OCI-LY1 (cell line): Measurements from ENCODE around the gene CCL4.
"Not testable (repeated sequence)": the region's sequence is repeated elsewhere in the genome, so short reads cannot be mapped to it uniquely, and the experiment has no call there.

ENCODE experiments used
- H2AFZ ChIP-seq: fragments of 200-600 bp; sonication (generic), shearing (Covaris generic); 2 replicates; pipeline ENCODE4 v1.6.0; 2014; ENCODE audit warnings: antibody characterized with exemption, mild to moderate bottlenecking, low read length
- H3F3A ChIP-seq: fragments of 200-600 bp; sonication (generic), shearing (Covaris generic); 2 replicates; pipeline ENCODE4 v1.6.0; 2014; ENCODE audit warnings: mild to moderate bottlenecking, antibody characterized with exemption, low read length, moderate library complexity; ENCODE audit not compliant: insufficient read depth
- H3K27ac ChIP-seq: fragments of 200-600 bp; sonication (generic); 2 replicates; pipeline ENCODE4 v1.5.1; 2014; ENCODE audit warnings: low read length, mixed run types, mild to moderate bottlenecking, low read depth; ENCODE audit not compliant: poor library complexity, severe bottlenecking
- H3K27me3 ChIP-seq: fragments of 200-600 bp; sonication (generic); 2 replicates; pipeline ENCODE4 v1.6.0; 2014; ENCODE audit warnings: antibody characterized with exemption, mild to moderate bottlenecking, low read length, moderate library complexity; ENCODE audit not compliant: insufficient read depth
- H3K36me3 ChIP-seq: fragments of 200-600 bp; sonication (generic); 2 replicates; pipeline ENCODE4 v1.6.1; 2014; ENCODE audit warnings: mild to moderate bottlenecking, antibody characterized with exemption, low read length, moderate library complexity, mixed read lengths; ENCODE audit not compliant: insufficient read depth
- H3K4me1 ChIP-seq: fragments of 200-600 bp; sonication (generic); 2 replicates; pipeline ENCODE4 v1.5.1; 2014; ENCODE audit warnings: mild to moderate bottlenecking, low read length, moderate library complexity; ENCODE audit not compliant: insufficient read depth, severe bottlenecking
- H3K4me2 ChIP-seq: fragments of 200-600 bp; sonication (generic), shearing (Covaris generic); 2 replicates; pipeline ENCODE4 v1.6.1; 2014; ENCODE audit warnings: low read length
- H3K4me3 ChIP-seq: fragments of 200-600 bp; sonication (generic); 2 replicates; pipeline ENCODE4 v1.5.1; 2014; ENCODE audit warnings: low read length, low read depth, mild to moderate bottlenecking, mixed read lengths; ENCODE audit not compliant: poor library complexity, severe bottlenecking
- H3K79me2 ChIP-seq: fragments of 200-600 bp; shearing (Covaris generic); 2 replicates; pipeline ENCODE4 v1.6.1; 2016; ENCODE audit warnings: mixed run types, low read length, mixed read lengths; ENCODE audit not compliant: insufficient read depth
- H3K9ac ChIP-seq: fragments of 200-600 bp; sonication (generic), shearing (Covaris generic); 2 replicates; pipeline ENCODE4 v1.6.1; 2014; ENCODE audit warnings: mild to moderate bottlenecking, low read length, mixed read lengths
- H3K9me2 ChIP-seq: fragments of 200-600 bp; sonication (generic), shearing (Covaris generic); 2 replicates; pipeline ENCODE4 v1.6.1; 2014; ENCODE audit warnings: low read depth, mild to moderate bottlenecking, low read length, mixed read lengths
- H3K9me3 ChIP-seq: fragments of 200-600 bp; shearing (Covaris generic); 2 replicates; pipeline ENCODE4 v1.6.1; 2014; ENCODE audit warnings: low read length, mixed read lengths
- H4K20me1 ChIP-seq: fragments of 200-600 bp; sonication (generic), shearing (Covaris generic); 2 replicates; pipeline ENCODE4 v1.6.0; 2016; ENCODE audit warnings: mild to moderate bottlenecking, low read length; ENCODE audit not compliant: insufficient read depth
- EZH2 ChIP-seq: fragments of 200-600 bp; sonication (generic), shearing (Covaris generic); IDR thresholded peaks from 2 replicates; pipeline ENCODE4 v1.8.0; 2017; ENCODE audit warnings: borderline replicate concordance, mixed run types, mild to moderate bottlenecking, antibody characterized with exemption, low read length, moderate library complexity, mixed read lengths
- TF ChIP-seq, protein P1 (sequence below): fragments of 200-600 bp; sonication (generic), shearing (Covaris generic); IDR thresholded peaks from 2 replicates; pipeline ENCODE4 v1.5.1; 2017; ENCODE audit warnings: mild to moderate bottlenecking, antibody characterized with exemption, low read length, moderate library complexity, mixed read lengths

CCL4 gene

DNA sequence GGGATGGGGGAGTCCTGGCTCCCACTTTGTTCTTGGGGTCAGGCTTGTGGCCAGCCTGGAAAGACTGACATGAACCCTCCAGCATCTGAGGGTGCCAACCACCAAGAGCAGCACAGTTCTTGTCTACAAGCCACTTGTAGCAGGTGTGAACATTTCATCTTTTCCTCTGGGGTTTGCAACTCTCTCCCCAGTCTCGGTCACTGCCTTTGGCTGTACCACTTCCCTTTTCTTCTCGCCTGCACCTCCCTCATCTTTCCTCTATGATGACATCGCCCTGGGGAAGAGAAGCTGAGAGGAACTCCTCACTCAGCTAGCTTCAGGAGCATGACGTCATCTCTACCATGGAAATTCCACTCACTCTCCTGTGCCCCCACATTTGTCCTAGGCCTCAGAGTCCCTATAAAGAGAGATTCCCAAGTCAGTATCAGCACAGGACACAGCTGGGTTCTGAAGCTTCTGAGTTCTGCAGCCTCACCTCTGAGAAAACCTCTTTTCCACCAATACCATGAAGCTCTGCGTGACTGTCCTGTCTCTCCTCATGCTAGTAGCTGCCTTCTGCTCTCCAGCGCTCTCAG is at the start of gene CCL4:
TSS of gene CCL4 (plus strand) at position 427 of the 575 bp plus-strand sequence. CDS start at position 506, 79 bp downstream.
- H3K79me2 ChIP-seq, H3F3A ChIP-seq, H3K9me3 ChIP-seq, H3K4me1 ChIP-seq, H2AFZ ChIP-seq, H3K9ac ChIP-seq, H3K9me2 ChIP-seq, H3K4me3 ChIP-seq, H3K4me2 ChIP-seq, H3K36me3 ChIP-seq, H3K27ac ChIP-seq, H3K27me3 ChIP-seq, H4K20me1 ChIP-seq: not testable (repeated sequence)

DNA sequence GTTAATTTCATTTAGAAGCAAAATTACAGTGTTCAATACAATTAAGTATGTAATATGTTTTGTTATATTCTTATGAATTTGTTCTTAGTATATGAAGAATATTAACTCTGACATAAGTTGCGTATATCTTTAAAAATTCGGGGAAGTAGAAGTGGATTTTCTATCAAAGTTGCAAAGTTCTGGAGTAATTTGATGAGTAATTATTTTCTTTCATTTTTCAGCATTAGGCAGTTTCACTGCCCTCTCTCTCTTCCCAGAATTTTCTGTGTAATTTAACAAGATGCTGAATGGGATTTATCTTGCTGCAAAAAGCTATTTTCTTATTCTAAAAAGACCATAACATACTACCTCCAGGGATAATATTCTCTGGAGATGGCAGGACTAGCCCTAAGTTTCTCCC is 48.5 kb upstream of the CCL4 start:
- H3F3A ChIP-seq = no peaks in the 10 kb centered on the region
- no peak overlapping the region for H3K4me3 ChIP-seq
- no peak for TF ChIP-seq EZH2
- TF ChIP-seq, protein P1, sequence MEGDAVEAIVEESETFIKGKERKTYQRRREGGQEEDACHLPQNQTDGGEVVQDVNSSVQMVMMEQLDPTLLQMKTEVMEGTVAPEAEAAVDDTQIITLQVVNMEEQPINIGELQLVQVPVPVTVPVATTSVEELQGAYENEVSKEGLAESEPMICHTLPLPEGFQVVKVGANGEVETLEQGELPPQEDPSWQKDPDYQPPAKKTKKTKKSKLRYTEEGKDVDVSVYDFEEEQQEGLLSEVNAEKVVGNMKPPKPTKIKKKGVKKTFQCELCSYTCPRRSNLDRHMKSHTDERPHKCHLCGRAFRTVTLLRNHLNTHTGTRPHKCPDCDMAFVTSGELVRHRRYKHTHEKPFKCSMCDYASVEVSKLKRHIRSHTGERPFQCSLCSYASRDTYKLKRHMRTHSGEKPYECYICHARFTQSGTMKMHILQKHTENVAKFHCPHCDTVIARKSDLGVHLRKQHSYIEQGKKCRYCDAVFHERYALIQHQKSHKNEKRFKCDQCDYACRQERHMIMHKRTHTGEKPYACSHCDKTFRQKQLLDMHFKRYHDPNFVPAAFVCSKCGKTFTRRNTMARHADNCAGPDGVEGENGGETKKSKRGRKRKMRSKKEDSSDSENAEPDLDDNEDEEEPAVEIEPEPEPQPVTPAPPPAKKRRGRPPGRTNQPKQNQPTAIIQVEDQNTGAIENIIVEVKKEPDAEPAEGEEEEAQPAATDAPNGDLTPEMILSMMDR = no peak
- H3K79me2 ChIP-seq = no peaks in the 10 kb centered on the region
- no peak overlapping the region for H3K9ac ChIP-seq
- no peak overlapping the region for H3K4me2 ChIP-seq
- H3K36me3 ChIP-seq = no peaks in the 10 kb centered on the region
- no peaks in the 10 kb centered on the region for H3K4me1 ChIP-seq
- H4K20me1 ChIP-seq = no peaks in the 10 kb centered on the region
- no peaks in the 10 kb centered on the region for H3K27me3 ChIP-seq
- H2AFZ ChIP-seq = no peak overlapping the region
- H3K9me3 ChIP-seq = no peaks in the 10 kb centered on the region
- H3K27ac ChIP-seq = no peak overlapping the region
- H3K9me2 ChIP-seq = no peaks in the 10 kb centered on the region

DNA sequence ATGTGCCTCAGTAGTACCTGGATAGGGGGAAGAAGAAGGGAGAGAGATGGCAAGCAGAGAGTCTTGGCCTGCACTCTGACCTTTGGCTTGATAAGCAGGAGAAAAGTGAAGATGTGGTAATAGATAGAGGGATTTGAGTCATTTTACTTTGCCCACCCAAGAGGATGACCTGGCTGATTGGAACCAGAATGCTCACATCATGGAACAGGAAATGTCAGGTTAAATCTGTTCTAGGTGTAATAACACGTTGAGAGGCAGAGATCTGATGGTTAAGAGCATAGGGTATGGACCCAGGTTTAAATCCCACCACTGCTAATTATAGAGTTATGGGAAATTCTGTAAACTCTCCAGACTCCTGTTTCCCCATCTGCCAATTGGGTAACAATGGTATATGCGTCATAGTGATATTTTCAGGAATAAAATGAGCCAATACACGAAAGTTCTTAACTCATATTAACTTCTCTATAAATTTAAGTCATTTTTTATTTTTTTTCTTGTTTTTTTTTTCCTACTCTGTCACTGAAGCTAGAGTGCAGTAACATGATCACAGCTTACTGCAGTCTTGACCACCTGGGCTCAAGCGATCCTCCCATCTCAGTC is 47.6 kb upstream of the CCL4 start:
- TF ChIP-seq EZH2 = no peak
- TF ChIP-seq, protein P1 = no peak
- Histone ChIP-seq H3K27me3 (no peaks in the 10 kb centered on the region), H3K36me3 (no peaks in the 10 kb centered on the region), H4K20me1 (no peaks in the 10 kb centered on the region), H3K9ac (no peak overlapping the region), H3K9me3 (no peaks in the 10 kb centered on the region), H3K9me2 (no peaks in the 10 kb centered on the region), H3F3A (no peaks in the 10 kb centered on the region), H3K4me2 (no peak overlapping the region), H2AFZ (no peak overlapping the region), H3K27ac (no peak overlapping the region), H3K4me1 (no peaks in the 10 kb centered on the region), H3K4me3 (no peak overlapping the region), H3K79me2 (no peaks in the 10 kb centered on the region)

DNA sequence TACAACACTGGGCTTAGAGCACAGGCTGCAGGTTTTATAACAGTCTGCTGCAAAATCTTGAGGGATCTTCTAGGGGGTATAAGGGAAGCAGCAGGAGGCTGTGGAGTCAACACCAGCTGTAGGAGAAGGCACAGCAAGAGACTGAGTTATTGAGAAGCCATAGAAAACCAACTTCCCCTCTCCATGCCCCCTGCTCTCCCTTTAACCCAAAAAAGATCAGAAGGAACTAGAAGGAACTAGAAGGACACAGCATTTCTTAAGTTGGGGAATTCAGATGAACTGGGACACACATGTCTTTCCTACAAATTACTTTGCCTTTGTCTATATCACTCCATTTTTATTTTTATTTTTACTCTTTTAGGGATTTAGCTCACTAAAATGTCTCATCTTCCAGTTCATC is 45.7 kb upstream of the CCL4 start:
- Histone ChIP-seq H3K79me2 (no peaks in the 10 kb centered on the region), H3K4me1 (no peaks in the 10 kb centered on the region), H3K4me2 (no peak overlapping the region), H3K36me3 (no peaks in the 10 kb centered on the region), H4K20me1 (no peaks in the 10 kb centered on the region), H3K9me2 (no peaks in the 10 kb centered on the region), H3K27me3 (no peaks in the 10 kb centered on the region), H3K4me3 (no peak overlapping the region), H3K27ac (no peak overlapping the region), H2AFZ (no peak overlapping the region), H3K9me3 (no peaks in the 10 kb centered on the region), H3K9ac (no peak overlapping the region), H3F3A (no peaks in the 10 kb centered on the region)
- no peak for TF ChIP-seq EZH2
- TF ChIP-seq, protein P1 = no peak
